Fibroblast of pulmonary artery (primary cell): ENCODE results near the gene GRID2.

Experiments
- DNase-seq: peaks from one replicate; pipeline ENCODE4 v3.0.0-alpha.2; 2010; ENCODE audit warnings: low read depth
- H3K4me3 ChIP-seq: replicated peaks from 2 replicates; pipeline ENCODE4 v1.5.1; 2011; ENCODE audit warnings: low read depth, mild to moderate bottlenecking, control low read depth, low read length, moderate library complexity
- CTCF ChIP-seq: IDR thresholded peaks from 2 replicates; pipeline ENCODE4 v1.5.1; 2011; ENCODE audit warnings: mild to moderate bottlenecking, control low read depth, low read length, inconsistent platforms; ENCODE audit errors: missing control alignments

GRID2 gene

GRCh38 chr4:93781198-93781597, 1477.4 kb downstream of the GRID2 start:
- TF ChIP-seq CTCF = no peak
- DNase-seq = no peak
- H3K4me3 ChIP-seq = no peak overlapping the region

GRCh38 chr4:93786149-93786548, 1482.4 kb downstream of the GRID2 start:
- TF ChIP-seq CTCF = no peak
- no peak for DNase-seq
- H3K4me3 ChIP-seq = no peak overlapping the region

- peak; percentile 52 for TF ChIP-seq CTCF
- peak; percentile 39 for DNase-seq
- H3K4me3 ChIP-seq = no peak overlapping the region
Measured at GRCh38 chr4:93788712-93789111, 1484.9 kb downstream of the GRID2 start.

- DNase-seq = peak; percentile 65
- TF ChIP-seq CTCF = peak; percentile 92
- H3K4me3 ChIP-seq = no peak overlapping the region
Measured at GRCh38 chr4:93791570-93792195, 1487.9 kb downstream of the GRID2 start.

GRCh38 chr4:93802045-93802444, 1498.3 kb downstream of the GRID2 start:
- no peak for TF ChIP-seq CTCF
- DNase-seq = no peak
- no peak overlapping the region for H3K4me3 ChIP-seq

- TF ChIP-seq CTCF = no peak
- DNase-seq = no peak
- H3K4me3 ChIP-seq = no peak overlapping the region
Measured at GRCh38 chr4:93809773-93810172, 1506.0 kb downstream of the GRID2 start.

- peak; percentile 5 for DNase-seq
- no peak overlapping the region for H3K4me3 ChIP-seq
- no peak for TF ChIP-seq CTCF
Measured at GRCh38 chr4:93810340-93810992, 1506.7 kb downstream of the GRID2 start.
